DND-41 (cell line): ENCODE results near the gene FTH1.

ENCODE experiments used
- ATAC-seq: fragments of 200-7000 bp; cut with Tn5 transposase; 3 replicates; pipeline ENCODE4 v1.9.1; 2021; ENCODE audit warnings: low read depth; ENCODE audit not compliant: insufficient read depth
- DNase-seq: peaks from one replicate; pipeline ENCODE4 v3.0.0-alpha.2; 2020
- H2AFZ ChIP-seq: 2 replicates; pipeline ENCODE4 v1.6.0; 2012; ENCODE audit warnings: low read depth, low read length
- H3K27ac ChIP-seq: 2 replicates; pipeline ENCODE4 v1.5.1; 2012; ENCODE audit warnings: low read length, inconsistent platforms
- H3K27me3 ChIP-seq: fragments of 200-600 bp; sonication (generic); 2 replicates; pipeline ENCODE4 v1.6.0; 2012; ENCODE audit warnings: low read length, mild to moderate bottlenecking, inconsistent platforms; ENCODE audit not compliant: insufficient read depth, poor library complexity
- H3K36me3 ChIP-seq: 2 replicates; pipeline ENCODE4 v1.5.1; 2012; ENCODE audit warnings: low read length, inconsistent platforms; ENCODE audit not compliant: insufficient read depth
- H3K4me1 ChIP-seq: 2 replicates; pipeline ENCODE4 v1.5.1; 2012; ENCODE audit warnings: mild to moderate bottlenecking, low read length; ENCODE audit not compliant: insufficient read depth
- H3K4me2 ChIP-seq: 2 replicates; pipeline ENCODE4 v1.6.0; 2012; ENCODE audit warnings: mild to moderate bottlenecking, moderate library complexity, low read length, inconsistent platforms; ENCODE audit not compliant: insufficient read depth
- H3K4me3 ChIP-seq, 2 experiments: fragments of 200-600 bp in 1 of 2; shearing (Covaris generic) in 1 of 2; 2 replicates each; pipeline ENCODE4 v1.5.1; 2012 to 2016; ENCODE audit warnings: inconsistent platforms in 2 of 2, low read length in 2 of 2, mild to moderate bottlenecking in 2 of 2, low read depth in 1 of 2, moderate library complexity in 1 of 2
- H3K79me2 ChIP-seq: 2 replicates; pipeline ENCODE4 v1.6.0; 2012; ENCODE audit warnings: low read length, inconsistent platforms; ENCODE audit not compliant: insufficient read depth
- H3K9ac ChIP-seq: 2 replicates; pipeline ENCODE4 v1.6.0; 2012; ENCODE audit warnings: low read depth, mild to moderate bottlenecking, inconsistent platforms, low read length, moderate library complexity
- H3K9me3 ChIP-seq: 2 replicates; pipeline ENCODE4 v1.5.1; 2012; ENCODE audit warnings: low read length, moderate library complexity, mild to moderate bottlenecking, inconsistent platforms; ENCODE audit not compliant: insufficient read depth, severe bottlenecking
- H4K20me1 ChIP-seq: 2 replicates; pipeline ENCODE4 v1.6.0; 2012; ENCODE audit warnings: low read length; ENCODE audit not compliant: insufficient read depth
- EZH2 ChIP-seq: IDR thresholded peaks from 3 replicates; pipeline ENCODE4 v1.6.1; 2012; ENCODE audit warnings: borderline replicate concordance, low read depth, mild to moderate bottlenecking, moderate library complexity, low read length, inconsistent platforms; ENCODE audit not compliant: severe bottlenecking
- TF ChIP-seq, protein P1 (sequence below): IDR thresholded peaks from 2 replicates; pipeline ENCODE4 v1.5.1; 2012; ENCODE audit warnings: borderline replicate concordance, low read length, moderate library complexity, mild to moderate bottlenecking; ENCODE audit not compliant: poor library complexity, severe bottlenecking; ENCODE audit errors: extremely low read depth

FTH1 gene

DNA sequence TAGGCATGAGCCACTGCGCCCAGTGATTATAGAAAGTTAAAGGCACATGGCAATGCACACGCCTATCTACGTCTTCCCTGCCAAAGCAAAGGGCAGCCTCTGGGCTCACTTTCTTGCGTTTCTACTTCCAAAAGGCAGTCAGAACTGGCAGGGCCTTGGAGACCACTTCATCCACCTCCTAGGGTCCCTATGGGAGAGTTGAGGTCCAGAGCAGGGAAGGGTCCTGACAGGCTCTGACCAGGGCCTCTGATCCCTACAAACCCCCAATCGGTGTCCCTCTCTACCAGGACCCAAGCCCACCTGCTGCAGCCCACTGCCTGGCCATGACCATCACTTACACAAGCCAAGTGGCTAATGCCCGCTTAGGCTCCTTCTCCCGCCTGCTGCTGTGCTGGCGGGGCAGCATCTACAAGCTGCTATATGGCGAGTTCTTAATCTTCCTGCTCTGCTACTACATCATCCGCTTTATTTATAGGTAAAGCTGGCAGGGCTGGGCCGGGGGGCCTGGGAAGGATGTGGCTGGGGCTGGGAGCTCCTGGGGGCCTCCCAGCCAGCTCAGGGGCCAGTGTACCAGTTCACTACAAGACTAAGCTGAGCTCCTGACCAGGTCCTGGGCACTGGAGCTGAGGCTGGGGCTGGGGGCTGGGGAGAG lies 15.8 kb downstream of the FTH1 start:
- Histone ChIP-seq H3K79me2 (no peaks in the 10 kb centered on the region), H3K4me3 (no peak overlapping the region), H3K4me1 (peaks cover 8% of the 10 kb centered on the region; the same call in 1 of the 2 replicates), H3K9ac (no peak overlapping the region), H4K20me1 (no peaks in the 10 kb centered on the region), H3K36me3 (no peaks in the 10 kb centered on the region), H3K27ac (no peak overlapping the region), H2AFZ (no peak overlapping the region), H3K27me3 (no peaks in the 10 kb centered on the region), H3K9me3 (no peaks in the 10 kb centered on the region), H3K4me2 (no peak overlapping the region)
- ATAC-seq (no peak), DNase-seq (no peak)
- TF ChIP-seq EZH2, result no peak
- TF ChIP-seq, protein P1, sequence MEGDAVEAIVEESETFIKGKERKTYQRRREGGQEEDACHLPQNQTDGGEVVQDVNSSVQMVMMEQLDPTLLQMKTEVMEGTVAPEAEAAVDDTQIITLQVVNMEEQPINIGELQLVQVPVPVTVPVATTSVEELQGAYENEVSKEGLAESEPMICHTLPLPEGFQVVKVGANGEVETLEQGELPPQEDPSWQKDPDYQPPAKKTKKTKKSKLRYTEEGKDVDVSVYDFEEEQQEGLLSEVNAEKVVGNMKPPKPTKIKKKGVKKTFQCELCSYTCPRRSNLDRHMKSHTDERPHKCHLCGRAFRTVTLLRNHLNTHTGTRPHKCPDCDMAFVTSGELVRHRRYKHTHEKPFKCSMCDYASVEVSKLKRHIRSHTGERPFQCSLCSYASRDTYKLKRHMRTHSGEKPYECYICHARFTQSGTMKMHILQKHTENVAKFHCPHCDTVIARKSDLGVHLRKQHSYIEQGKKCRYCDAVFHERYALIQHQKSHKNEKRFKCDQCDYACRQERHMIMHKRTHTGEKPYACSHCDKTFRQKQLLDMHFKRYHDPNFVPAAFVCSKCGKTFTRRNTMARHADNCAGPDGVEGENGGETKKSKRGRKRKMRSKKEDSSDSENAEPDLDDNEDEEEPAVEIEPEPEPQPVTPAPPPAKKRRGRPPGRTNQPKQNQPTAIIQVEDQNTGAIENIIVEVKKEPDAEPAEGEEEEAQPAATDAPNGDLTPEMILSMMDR, result no peak

DNA sequence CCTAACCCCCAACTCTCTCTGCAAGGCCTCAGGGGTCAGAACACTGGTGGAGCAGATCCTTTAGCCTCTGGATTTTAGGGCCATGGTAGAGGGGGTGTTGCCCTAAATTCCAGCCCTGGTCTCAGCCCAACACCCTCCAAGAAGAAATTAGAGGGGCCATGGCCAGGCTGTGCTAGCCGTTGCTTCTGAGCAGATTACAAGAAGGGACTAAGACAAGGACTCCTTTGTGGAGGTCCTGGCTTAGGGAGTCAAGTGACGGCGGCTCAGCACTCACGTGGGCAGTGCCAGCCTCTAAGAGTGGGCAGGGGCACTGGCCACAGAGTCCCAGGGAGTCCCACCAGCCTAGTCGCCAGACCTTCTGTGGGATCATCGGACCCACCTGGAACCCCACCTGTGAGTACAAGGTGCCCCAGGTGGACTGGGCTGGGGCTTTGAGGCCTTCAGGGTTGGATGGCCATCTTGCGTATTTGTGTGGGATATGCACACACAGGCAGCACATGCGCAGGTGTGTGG lies 17.3 kb downstream of the FTH1 start, which contains the start of gene BEST1:
TSS of gene BEST1 (plus strand) at position 317 of the 513 bp plus-strand sequence. CDS start 1,456 bp downstream, outside the sequence.
- ATAC-seq (no peak), DNase-seq (no peak)
- peaks cover 1% of the 10 kb centered on the region for H3K27me3 ChIP-seq
- no peaks in the 10 kb centered on the region for H3K9me3 ChIP-seq
- H2AFZ ChIP-seq, result no peak within 1 kb of the TSS
- TF ChIP-seq, protein P1, result no peak
- no peak for TF ChIP-seq EZH2
- no peak within 1 kb of the TSS; the same call in 1 of the 2 replicates for H3K9ac ChIP-seq
- no peaks in the 10 kb centered on the region for H3K36me3 ChIP-seq
- no peaks in the 10 kb centered on the region for H3K79me2 ChIP-seq
- peak within 1 kb of the TSS; percentile 56; the same call in 1 of the 2 replicates for H3K27ac ChIP-seq
- H4K20me1 ChIP-seq, result no peaks in the 10 kb centered on the region
- H3K4me3 ChIP-seq, result no peak within 1 kb of the TSS
- H3K4me2 ChIP-seq, result no peak within 1 kb of the TSS
- H3K4me1 ChIP-seq, result peaks cover 8% of the 10 kb centered on the region; the same call in 1 of the 2 replicates

DNA sequence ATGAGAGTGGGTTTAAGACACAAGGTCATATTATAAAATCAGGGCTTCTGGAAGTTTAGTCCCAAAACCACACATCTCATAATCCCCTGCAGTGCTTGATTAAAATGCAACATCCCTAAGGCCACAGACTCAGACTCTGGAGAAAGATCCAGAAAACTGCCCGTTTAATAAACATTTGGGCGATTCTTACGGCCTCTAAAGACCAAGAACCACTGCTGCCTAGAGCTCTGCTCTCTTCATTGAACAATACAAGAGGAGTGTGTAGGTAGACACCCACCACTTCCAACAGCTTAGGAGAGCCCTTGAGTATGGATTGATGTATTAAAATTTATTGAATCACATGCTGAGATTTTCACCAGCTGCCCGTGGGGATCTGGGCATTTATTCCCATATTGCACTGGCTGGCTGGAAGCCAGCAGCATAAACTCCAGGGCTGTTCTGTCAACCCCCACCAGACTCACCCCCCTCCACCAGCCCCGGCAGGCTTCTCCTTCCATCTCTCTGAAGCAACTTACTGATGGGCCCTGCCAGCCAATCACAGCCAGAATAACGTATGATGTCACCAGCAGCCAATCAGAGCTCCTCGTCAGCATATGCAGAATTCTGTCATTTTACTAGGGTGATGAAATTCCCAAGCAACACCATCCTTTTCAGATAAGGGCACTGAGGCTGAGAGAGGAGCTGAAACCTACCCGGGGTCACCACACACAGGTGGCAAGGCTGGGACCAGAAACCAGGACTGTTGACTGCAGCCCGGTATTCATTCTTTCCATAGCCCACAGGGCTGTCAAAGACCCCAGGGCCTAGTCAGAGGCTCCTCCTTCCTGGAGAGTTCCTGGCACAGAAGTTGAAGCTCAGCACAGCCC lies 18.0 kb downstream of the FTH1 start:
- Histone ChIP-seq H3K4me1 (peaks cover 8% of the 10 kb centered on the region; the same call in 1 of the 2 replicates), H3K9ac (no peak overlapping the region), H3K27ac (peak overlapping the region; percentile 56; the same call in 1 of the 2 replicates), H3K79me2 (no peaks in the 10 kb centered on the region), H4K20me1 (no peaks in the 10 kb centered on the region), H3K27me3 (peaks cover 4% of the 10 kb centered on the region), H2AFZ (no peak overlapping the region), H3K36me3 (no peaks in the 10 kb centered on the region), H3K9me3 (no peaks in the 10 kb centered on the region), H3K4me2 (no peak overlapping the region), H3K4me3 (no peak overlapping the region)
- TF ChIP-seq EZH2, result no peak
- TF ChIP-seq, protein P1, result no peak
- DNase-seq (peak; percentile 66), ATAC-seq (peak; percentile 76)
